Measurements from ENCODE around the gene TMEM150B.
A peak's percentile ranks its signal among the peaks of the same experiment; 100 is the strongest.

TMEM150B gene

GRCh38 chr19:55301459-55302317, 23.5 kb downstream of the TMEM150B start:
- H3K27me3 ChIP-seq (ENCODE audit: insufficient read depth, insufficient read length): no peaks in the 10 kb centered on the region
- H3K36me3 ChIP-seq (ENCODE audit: insufficient read depth, insufficient read length, low read length): peaks cover 54% of the 10 kb centered on the region
- peak; percentile 36 for DNase-seq (ENCODE audit: low read depth, low spot score)
- peak overlapping the region; percentile 39 for H3K9ac ChIP-seq (ENCODE audit: insufficient read length, low read depth)
- peaks cover 8% of the 10 kb centered on the region for H3K4me1 ChIP-seq (ENCODE audit: insufficient read depth, insufficient read length)
- TF ChIP-seq YY1 (IDR thresholded peaks at IDR 0.05; ENCODE audit: insufficient read depth, insufficient read length) (no peak), ZNF274 (IDR thresholded peaks at IDR 0.05; ENCODE audit: low read depth, low read length) (no peak), SUZ12 (IDR thresholded peaks at IDR 0.05; ENCODE audit: extremely low read depth, insufficient read depth, insufficient read length) (no peak)
- H3K4me3 ChIP-seq (ENCODE audit: insufficient read length, low read depth): no peak overlapping the region
- no peaks in the 10 kb centered on the region for H3K9me3 ChIP-seq (ENCODE audit: insufficient read depth, low read length)

GRCh38 chr19:55300886-55301458, 24.2 kb downstream of the TMEM150B start:
- peak overlapping the region; percentile 39 for H3K9ac ChIP-seq (ENCODE audit: insufficient read length, low read depth)
- no peak for DNase-seq (ENCODE audit: low read depth, low spot score)
- H3K27me3 ChIP-seq (ENCODE audit: insufficient read depth, insufficient read length): no peaks in the 10 kb centered on the region
- no peaks in the 10 kb centered on the region for H3K9me3 ChIP-seq (ENCODE audit: insufficient read depth, low read length)
- H3K4me3 ChIP-seq (ENCODE audit: insufficient read length, low read depth): no peak overlapping the region
- peaks cover 8% of the 10 kb centered on the region for H3K4me1 ChIP-seq (ENCODE audit: insufficient read depth, insufficient read length)
- TF ChIP-seq YY1 (IDR thresholded peaks at IDR 0.05; ENCODE audit: insufficient read depth, insufficient read length): no peak
- no peak for TF ChIP-seq SUZ12 (IDR thresholded peaks at IDR 0.05; ENCODE audit: extremely low read depth, insufficient read depth, insufficient read length)
- TF ChIP-seq ZNF274 (IDR thresholded peaks at IDR 0.05; ENCODE audit: low read depth, low read length): no peak
- peaks cover 50% of the 10 kb centered on the region for H3K36me3 ChIP-seq (ENCODE audit: insufficient read depth, insufficient read length, low read length)

GRCh38 chr19:55299991-55300390, 25.1 kb downstream of the TMEM150B start:
- no peak overlapping the region for H3K4me3 ChIP-seq (ENCODE audit: insufficient read length, low read depth)
- TF ChIP-seq ZNF274 (IDR thresholded peaks at IDR 0.05; ENCODE audit: low read depth, low read length) (no peak), YY1 (IDR thresholded peaks at IDR 0.05; ENCODE audit: insufficient read depth, insufficient read length) (no peak), SUZ12 (IDR thresholded peaks at IDR 0.05; ENCODE audit: extremely low read depth, insufficient read depth, insufficient read length) (no peak)
- DNase-seq (ENCODE audit: low read depth, low spot score): no peak
- peaks cover 46% of the 10 kb centered on the region for H3K36me3 ChIP-seq (ENCODE audit: insufficient read depth, insufficient read length, low read length)
- H3K9ac ChIP-seq (ENCODE audit: insufficient read length, low read depth): no peak overlapping the region
- no peaks in the 10 kb centered on the region for H3K9me3 ChIP-seq (ENCODE audit: insufficient read depth, low read length)
- H3K27me3 ChIP-seq (ENCODE audit: insufficient read depth, insufficient read length): no peaks in the 10 kb centered on the region
- H3K4me1 ChIP-seq (ENCODE audit: insufficient read depth, insufficient read length): peaks cover 8% of the 10 kb centered on the region

GRCh38 chr19:55297267-55297666, 27.9 kb downstream of the TMEM150B start:
- no peak for DNase-seq (ENCODE audit: low read depth, low spot score)
- no peaks in the 10 kb centered on the region for H3K27me3 ChIP-seq (ENCODE audit: insufficient read depth, insufficient read length)
- peaks cover 33% of the 10 kb centered on the region for H3K36me3 ChIP-seq (ENCODE audit: insufficient read depth, insufficient read length, low read length)
- TF ChIP-seq YY1 (IDR thresholded peaks at IDR 0.05; ENCODE audit: insufficient read depth, insufficient read length): no peak
- TF ChIP-seq SUZ12 (IDR thresholded peaks at IDR 0.05; ENCODE audit: extremely low read depth, insufficient read depth, insufficient read length): no peak
- TF ChIP-seq ZNF274 (IDR thresholded peaks at IDR 0.05; ENCODE audit: low read depth, low read length): no peak
- H3K9me3 ChIP-seq (ENCODE audit: insufficient read depth, low read length): no peaks in the 10 kb centered on the region
- no peak overlapping the region for H3K4me3 ChIP-seq (ENCODE audit: insufficient read length, low read depth)
- peaks cover 8% of the 10 kb centered on the region for H3K4me1 ChIP-seq (ENCODE audit: insufficient read depth, insufficient read length)
- no peak overlapping the region for H3K9ac ChIP-seq (ENCODE audit: insufficient read length, low read depth)

- no peaks in the 10 kb centered on the region for H3K9me3 ChIP-seq (ENCODE audit: insufficient read depth, low read length)
- DNase-seq (ENCODE audit: low read depth, low spot score): no peak
- TF ChIP-seq ZNF274 (IDR thresholded peaks at IDR 0.05; ENCODE audit: low read depth, low read length): no peak
- no peak for TF ChIP-seq SUZ12 (IDR thresholded peaks at IDR 0.05; ENCODE audit: extremely low read depth, insufficient read depth, insufficient read length)
- peaks cover 4% of the 10 kb centered on the region for H3K4me1 ChIP-seq (ENCODE audit: insufficient read depth, insufficient read length)
- H3K9ac ChIP-seq (ENCODE audit: insufficient read length, low read depth): no peak overlapping the region
- no peak overlapping the region for H3K4me3 ChIP-seq (ENCODE audit: insufficient read length, low read depth)
- H3K36me3 ChIP-seq (ENCODE audit: insufficient read depth, insufficient read length, low read length): peaks cover 38% of the 10 kb centered on the region
- H3K27me3 ChIP-seq (ENCODE audit: insufficient read depth, insufficient read length): no peaks in the 10 kb centered on the region
Observed at GRCh38 chr19:55289117-55289796, 35.9 kb downstream of the TMEM150B start.

GRCh38 chr19:55287361-55288079, 37.6 kb downstream of the TMEM150B start:
- no peaks in the 10 kb centered on the region for H3K9me3 ChIP-seq (ENCODE audit: insufficient read depth, low read length)
- no peak overlapping the region for H3K9ac ChIP-seq (ENCODE audit: insufficient read length, low read depth)
- no peaks in the 10 kb centered on the region for H3K27me3 ChIP-seq (ENCODE audit: insufficient read depth, insufficient read length)
- no peak for DNase-seq (ENCODE audit: low read depth, low spot score)
- no peak overlapping the region for H3K4me3 ChIP-seq (ENCODE audit: insufficient read length, low read depth)
- H3K36me3 ChIP-seq (ENCODE audit: insufficient read depth, insufficient read length, low read length): peaks cover 30% of the 10 kb centered on the region
- H3K4me1 ChIP-seq (ENCODE audit: insufficient read depth, insufficient read length): peaks cover 4% of the 10 kb centered on the region
- TF ChIP-seq YY1 (IDR thresholded peaks at IDR 0.05; ENCODE audit: insufficient read depth, insufficient read length): no peak
- no peak for TF ChIP-seq ZNF274 (IDR thresholded peaks at IDR 0.05; ENCODE audit: low read depth, low read length)
- no peak for TF ChIP-seq SUZ12 (IDR thresholded peaks at IDR 0.05; ENCODE audit: extremely low read depth, insufficient read depth, insufficient read length)

Data from NT2/D1 (cell line).